Hematopoietic multipotent progenitor cell treated with erythropoietin and hydrocortisone succinate and interleukin-3 and kit ligand, for 17 days (in vitro differentiated cells): ENCODE results near the gene TMSB4X.
"Not testable (repeated sequence)": the region's sequence is repeated elsewhere in the genome, so short reads cannot be mapped to it uniquely, and the experiment has no call there.

ENCODE experiments used
- DNase-seq: peaks from one replicate; pipeline ENCODE4 v3.0.0-alpha.2; 2015; ENCODE audit warnings: low spot score

TMSB4X gene

DNA sequence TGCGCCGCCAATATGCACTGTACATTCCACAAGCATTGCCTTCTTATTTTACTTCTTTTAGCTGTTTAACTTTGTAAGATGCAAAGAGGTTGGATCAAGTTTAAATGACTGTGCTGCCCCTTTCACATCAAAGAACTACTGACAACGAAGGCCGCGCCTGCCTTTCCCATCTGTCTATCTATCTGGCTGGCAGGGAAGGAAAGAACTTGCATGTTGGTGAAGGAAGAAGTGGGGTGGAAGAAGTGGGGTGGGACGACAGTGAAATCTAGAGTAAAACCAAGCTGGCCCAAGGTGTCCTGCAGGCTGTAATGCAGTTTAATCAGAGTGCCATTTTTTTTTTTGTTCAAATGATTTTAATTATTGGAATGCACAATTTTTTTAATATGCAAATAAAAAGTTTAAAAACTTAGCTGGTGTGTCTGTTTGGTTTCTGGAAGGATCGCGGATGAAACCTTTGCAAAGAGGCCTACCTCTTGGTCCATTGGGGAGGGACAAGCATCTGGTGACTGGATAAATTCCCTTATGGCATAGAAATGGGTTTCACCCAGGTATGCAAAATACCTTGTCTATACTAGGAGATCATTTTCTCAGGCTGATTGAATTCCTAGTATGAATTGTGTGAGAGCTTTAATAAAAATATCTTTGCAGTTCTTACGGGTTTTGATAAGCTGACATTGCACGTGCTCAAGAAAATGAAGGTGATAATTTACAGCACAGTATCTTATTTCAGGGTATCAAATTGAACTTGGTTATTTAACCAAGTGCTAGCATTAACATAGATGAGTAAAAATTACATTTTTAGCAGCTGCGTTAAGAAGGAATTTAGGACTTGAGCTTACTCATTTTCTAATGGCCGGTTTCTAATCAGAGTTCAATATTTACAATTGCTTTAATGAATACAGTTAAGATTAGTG is 2.2 kb downstream of the TMSB4X start:
- not testable (repeated sequence) for DNase-seq

DNA sequence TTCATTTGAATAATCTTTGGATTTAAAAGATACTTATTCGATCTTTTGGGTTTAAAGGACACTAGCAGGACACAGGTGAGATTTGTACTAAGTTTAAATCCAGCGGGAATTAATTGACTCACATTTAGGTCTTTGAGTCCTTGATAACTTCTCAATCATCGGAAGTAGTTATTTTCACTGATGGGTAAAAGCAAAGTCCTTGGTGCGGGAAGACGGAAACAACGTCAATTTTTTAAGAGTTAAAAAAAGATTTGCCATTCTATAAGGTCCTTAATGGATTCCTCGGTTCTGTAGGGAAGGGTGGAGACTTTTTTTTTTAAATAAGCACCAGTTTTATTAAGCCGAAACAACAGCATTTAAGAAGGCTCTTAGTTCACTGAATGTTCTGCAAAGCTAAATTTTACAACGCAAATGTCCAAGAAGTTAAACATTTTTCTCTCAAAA is 2.9 kb downstream of the TMSB4X start:
- DNase-seq: no peak

DNA sequence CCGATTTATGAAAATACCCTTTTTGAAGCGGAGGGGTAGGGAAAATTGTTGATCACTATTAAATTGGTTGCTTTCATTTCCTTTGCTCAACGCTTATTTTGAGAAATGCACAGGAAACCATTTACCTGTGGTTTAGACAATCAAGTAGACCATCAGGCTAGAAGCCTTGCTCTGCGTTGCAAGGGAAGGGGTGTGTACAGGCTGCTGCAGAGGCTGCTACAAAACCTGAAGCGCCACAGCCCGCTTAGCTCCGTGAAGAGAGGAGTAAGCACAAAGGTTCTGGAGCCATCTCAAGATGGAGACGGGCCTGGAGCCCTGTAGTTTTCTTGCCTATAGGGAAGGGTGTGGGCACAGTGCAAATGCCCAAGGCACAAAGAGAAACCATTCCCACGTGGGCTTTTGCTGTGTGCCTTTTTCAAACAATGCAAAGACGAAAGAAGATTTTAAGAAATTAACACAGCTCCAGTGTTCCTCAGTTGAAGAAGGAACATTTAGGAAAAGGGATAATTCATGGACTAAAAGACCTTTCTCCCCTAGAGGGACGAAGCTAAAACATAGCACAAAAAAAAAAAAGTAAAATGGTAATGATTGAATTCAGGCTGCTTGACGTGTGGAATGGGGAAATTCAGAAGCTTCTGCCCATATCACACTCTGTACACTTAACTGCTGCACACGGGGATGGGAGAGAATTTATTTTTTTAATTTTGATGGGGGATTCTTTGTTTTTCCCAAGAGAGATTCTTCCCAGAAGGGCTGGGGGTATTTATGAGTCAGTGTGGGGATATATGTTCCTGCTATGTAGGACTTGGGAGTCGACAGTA is 3.5 kb downstream of the TMSB4X start:
- DNase-seq: no peak

DNA sequence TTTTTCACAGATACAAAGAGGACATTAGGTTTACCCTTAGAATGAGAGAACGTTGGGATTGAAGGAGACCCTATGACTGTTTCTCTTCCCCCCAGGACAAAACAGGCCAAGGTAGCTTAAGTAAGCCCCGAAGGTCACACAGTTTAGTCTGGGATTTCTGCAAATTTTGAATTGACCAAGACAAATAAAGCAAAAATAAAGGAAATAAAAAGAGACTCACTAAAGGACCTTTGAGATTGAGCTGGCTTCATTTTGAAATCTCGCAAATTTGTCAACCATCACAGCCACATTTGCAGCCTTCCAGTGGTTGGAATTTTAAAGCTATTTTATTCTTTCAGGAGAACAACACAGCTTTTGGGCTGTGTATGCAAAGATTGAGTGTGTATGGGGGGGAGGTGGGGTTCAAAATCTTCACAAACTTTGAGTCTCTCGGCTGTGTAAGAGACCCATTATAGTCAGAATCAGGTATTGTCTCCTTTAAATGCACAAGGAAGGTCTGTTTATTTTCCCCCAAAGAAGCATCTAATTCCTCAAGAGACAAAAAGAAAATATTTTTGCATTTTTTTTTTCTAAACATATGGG is 4.2 kb downstream of the TMSB4X start:
- DNase-seq: no peak

DNA sequence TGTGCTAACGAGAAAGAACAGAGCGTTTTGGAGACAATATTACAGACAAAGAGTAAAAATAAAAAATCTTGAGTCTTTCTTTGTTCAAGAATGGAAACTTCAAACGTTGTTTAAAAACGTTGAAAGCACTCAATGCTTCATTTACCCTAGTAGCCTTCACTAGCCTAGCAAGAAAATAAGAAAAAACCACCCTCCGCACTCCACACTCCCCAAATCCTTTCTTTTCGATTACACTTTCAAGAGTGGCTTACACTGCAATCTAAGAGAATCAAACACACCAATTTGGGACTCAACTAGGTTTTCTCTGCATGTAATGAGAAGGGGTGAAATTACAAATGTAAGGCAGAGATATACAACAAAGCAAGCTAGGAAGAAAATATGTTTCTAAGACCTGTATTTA is 4.7 kb downstream of the TMSB4X start:
- DNase-seq: no peak

DNA sequence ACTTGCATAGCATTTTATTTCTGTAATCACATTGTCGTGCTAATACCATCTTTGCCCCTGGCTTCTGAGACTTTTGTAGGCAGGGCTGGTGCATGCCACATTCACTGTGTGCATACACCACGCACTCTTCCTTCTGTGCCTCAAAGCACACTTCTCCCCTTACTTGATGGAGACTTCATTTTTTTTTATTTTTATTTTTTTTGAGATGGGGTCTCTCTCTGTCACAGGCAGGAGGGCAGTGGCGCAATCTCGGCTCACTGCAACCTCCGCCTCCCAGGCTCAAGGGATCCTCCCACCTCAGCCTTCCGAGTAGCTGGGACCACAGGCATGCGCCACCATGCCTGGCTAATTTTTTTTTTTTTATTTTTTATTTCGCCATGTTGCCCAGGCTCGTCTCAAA is 5.1 kb downstream of the TMSB4X start:
- not testable (repeated sequence) for DNase-seq

DNA sequence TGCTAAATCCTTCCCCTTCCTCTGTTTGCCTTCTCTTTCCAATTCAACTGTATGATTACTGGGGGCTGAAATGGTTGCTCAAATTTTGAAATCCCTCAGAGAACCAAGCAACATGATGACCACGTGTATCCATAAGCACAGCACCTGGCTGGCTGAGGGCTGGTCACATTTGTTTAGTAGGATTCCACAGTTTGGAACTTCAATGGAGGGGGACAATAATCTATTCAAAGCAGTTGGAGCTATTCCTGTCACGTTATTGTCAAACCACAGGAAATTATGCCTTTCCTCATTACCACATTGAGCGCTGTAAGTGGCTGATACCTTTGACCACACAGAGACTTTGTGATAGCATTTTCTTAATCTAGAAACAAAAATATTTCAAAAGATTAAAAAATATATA is 7.0 kb downstream of the TMSB4X start:
- DNase-seq: no peak

DNA sequence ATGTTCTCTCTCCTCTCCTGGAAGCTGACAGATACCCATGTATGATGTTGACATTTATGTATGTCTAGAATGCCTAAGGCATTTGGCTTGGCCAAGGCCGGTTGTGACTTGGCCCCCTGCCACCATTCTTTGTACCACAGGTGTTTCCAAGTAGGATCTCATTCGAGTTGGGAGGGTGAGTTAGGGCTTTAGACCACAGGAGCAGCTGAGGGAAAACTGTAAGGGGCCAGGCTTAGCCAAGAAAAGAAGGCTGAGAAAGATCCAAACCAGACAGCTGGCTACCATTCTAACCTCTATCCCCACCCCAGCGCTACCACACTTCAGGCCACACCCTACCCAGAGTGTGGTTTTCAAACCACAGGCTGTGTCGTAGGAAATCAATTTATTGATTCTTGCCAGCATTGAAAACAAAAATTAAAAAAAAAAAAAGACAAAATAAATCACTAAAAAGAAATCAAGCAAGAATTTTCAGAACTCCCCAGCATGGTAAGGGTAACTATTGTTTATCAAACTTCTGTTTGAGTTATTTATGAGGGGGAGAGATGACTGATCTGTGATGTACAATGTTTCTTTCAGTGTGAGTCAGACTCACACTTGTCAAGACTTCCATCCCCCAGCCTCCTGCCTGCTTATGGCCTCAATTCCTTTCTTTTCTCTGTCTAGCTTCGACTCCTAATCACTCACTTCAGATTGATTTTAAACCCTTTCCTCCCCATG is 9.9 kb downstream of the TMSB4X start:
- no peak for DNase-seq

DNA sequence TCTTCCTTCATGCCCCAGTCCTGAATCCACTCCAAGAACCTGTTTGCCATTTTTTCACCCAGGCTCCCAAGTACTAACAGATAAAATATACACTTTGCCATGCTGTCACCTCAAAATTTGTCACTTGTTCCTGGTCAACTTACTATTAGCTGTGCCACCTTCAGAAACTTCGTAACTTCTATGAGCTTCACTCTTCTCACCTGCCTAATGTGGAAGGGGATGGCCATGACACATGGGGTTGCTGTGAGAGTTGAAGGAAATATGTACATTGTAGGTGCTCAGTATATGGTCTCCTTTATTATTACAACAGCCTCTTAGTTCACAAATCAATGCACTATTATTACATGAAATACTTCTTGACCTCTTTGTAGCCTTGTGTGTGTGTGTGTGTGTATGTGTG is 10.4 kb downstream of the TMSB4X start:
- no peak for DNase-seq

DNA sequence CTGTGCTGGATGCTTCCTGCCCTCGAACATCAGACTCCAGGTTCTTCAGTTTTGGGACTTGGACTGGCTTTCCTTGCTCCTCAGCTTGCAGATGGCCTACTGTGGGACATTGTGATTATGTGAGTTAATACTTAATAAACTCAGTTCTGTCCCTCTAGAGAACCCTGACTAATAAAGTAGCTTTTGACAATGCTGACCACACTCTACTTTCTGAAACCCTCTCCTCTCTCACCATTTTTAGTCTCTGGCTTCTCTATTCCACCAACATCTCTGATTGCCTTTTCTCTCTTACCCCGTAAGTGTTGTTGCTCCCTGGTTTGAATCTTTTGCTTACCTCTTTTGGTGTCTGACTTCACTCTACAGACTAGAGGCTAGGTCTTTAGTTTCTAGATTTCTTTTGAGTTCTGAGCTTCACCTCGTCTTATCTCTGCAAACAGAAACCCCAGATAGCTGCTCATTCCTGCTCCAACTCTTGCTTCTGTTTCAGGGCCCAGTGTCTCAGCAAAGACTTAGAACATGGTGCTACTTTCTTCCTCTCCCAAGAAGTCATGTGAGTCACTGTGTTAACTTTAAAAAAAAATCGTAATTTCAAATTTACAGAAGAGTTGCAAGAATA is 11.4 kb downstream of the TMSB4X start:
- no peak for DNase-seq

DNA sequence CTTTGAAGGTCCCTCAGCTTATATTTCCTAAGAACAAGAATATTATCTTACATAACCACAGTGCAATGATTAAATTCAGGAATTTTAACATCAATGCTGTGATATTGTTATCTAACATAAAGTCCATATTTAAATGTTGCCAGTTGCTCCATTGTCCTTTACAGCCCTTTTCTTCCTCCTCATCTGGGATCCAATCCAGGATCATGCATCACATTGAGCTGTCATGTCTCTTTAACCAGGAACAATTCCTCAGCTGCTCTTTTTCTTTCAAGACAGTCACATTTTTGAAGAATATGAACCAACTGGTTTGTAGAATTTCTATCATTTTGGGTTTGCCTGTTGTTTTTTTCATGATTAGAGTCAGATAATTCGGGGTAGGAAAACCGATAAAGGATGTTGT is 12.0 kb downstream of the TMSB4X start:
- DNase-seq: no peak

DNA sequence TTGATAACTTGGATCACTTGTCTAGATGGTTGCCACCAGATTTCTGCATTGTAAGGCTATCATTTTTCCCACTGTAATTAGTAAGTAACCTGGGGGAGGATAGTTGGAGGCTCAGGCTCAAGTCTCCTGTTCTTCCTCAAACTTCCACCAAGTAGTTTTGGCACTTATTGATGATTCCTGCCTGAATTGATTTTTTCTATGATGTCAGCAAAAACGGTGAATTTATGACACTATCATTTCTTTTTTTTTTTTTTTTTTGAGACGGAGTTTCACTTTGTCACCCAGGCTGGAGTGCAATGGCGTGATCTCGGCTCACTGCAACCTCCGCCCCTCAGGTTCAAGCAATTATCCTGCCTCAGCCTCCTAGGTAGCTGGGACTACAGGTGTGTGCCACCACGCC is 12.4 kb downstream of the TMSB4X start:
- no peak for DNase-seq

DNA sequence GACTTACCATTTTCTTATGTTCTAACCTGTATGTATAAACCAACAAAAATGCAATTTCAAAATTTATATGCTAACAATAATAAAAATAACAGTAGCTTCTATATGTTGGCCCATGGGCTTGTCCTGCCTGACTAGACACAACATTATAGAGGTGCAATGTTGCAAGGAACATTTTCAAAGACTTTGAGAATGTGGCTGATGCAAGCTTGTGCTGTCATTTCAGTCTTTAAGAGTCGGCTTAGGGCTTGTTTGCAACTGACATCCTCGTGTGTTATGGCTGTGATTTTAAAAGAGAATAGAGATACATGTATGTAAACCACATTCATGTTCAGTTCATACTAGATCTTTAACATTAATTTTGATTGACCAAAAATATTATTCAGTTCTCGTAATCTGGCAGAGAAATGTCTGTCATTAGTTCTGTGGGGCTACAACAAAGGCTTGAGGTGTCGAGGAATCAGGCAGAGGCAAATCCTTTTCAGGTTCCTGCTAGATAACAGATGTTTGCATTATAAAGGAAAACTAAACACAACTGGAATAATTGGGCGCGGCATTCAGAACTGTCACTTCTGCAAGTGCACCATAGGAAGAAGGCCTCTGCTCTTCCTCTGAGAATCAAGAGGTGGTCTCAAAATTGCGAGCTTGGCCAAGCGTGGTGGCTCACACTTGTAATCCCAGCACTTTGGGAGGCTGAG is 13.1 kb downstream of the TMSB4X start:
- no peak for DNase-seq

DNA sequence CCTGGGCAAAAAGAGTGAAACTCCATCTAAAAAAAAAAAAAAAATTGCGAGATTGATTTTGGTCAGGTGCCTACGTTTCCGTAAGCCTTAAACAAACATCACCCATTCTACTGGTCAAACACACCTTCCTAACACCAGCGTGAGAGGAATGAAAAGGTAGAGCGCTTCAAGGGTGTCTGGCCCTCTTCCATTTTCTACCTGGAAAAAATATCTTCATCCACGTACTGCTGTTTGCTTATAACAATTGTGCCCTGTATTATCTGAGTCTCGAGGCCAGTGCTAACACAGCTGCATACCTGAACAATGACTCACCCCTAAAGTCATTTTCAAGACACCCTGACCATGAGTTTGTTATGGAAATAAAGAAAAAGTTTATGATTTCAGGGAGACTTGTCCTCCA is 13.9 kb downstream of the TMSB4X start:
- no peak for DNase-seq

DNA sequence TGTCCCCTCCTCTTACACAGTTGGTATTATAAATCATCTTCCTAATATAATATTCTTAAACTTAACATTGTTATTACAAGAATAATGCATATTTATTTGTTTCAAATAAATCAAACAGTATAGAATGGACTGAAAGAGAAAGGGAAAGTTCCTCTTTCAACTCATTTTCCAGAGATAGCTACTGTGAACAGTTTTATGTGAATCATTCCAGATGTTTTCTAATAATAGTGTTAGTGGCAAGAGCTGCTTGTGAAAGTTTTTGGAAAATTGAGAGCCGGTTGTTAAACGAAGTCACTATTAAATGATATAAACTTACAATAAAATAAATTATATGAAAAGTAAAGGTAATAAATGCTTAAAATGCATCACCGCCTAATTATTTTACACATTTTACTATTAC is 14.6 kb downstream of the TMSB4X start:
- DNase-seq: no peak

DNA sequence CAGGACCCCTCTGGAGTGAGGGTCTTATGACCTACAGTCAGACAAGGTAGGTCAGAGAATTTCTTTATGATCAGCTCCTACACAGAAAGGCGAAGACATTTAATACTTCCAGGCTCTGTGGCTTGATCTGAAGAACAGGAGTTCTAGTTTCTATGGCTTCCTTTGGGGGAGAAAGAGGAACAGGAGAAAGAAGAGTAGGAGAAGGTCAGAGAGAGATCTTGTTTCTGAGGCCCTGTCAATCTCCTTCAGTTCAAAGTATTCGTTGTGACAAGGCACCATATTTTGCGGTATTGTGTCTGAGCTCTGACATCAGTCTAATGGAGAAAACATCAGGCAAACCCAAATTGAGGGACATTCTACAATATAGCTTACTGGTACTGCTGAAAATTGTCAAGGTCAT is 16.7 kb downstream of the TMSB4X start:
- no peak for DNase-seq

DNA sequence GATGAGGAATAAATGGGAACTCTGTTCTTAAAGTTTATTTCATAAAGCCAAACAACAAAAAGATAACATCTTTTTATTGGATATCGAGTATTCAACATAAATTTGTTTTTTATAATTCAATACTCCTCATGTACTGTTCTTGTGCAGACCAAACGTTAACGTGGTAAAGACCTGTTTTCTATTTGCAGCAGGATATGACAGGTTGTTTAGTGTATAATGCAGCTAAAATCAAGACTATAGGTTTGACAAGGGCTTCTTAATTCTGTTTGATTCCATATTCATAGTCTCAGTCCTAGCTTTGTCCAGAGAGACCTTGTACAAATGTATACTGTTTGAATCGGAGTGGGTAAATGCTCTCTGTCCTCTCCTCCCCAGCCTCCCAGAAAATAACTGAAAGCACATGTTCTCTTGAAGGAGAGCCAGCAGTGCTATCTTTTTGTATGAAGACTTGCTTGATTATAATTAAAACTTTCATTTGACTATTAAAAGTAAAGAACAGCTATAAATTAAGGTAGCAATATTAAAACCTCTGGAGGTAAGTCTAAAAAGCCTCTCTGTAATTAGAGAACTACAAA is 17.7 kb downstream of the TMSB4X start:
- no peak for DNase-seq

DNA sequence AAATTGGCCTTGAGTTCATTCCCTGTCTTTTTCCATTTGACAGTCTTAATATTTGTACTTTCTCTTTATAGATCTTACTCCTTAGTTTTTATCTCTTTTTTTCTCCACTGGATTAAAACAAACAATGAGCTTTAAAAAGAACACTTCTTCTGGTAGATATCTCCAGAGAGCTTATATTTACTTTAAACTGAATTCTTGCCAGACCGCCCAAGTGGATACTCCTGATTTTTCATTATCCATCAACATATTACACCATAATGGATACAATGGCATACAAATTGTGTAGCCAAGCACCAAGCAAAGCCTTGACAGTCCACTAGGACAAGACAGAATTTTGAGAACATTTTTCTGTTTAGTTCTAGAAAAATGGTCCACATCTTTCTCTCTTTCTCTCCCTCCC is 18.9 kb downstream of the TMSB4X start:
- no peak for DNase-seq

DNA sequence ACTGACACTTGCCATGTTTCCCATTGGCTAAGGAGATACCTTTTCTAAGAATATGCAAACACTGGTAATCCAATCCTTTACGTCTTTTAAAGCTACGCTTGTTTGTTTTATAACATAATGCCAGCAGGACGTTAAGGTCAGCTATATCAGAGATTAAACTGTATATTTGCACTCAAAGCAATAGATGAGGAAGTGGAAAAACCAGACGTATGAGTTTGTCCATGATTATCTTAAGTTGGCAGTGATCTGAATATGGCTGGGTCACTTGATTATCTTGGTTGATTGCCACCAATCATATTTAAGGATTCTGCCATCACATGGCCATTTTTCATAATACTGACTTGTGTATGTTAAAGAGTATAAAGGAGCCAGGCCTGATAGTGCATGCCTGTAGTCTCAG is 19.4 kb downstream of the TMSB4X start:
- DNase-seq: no peak

DNA sequence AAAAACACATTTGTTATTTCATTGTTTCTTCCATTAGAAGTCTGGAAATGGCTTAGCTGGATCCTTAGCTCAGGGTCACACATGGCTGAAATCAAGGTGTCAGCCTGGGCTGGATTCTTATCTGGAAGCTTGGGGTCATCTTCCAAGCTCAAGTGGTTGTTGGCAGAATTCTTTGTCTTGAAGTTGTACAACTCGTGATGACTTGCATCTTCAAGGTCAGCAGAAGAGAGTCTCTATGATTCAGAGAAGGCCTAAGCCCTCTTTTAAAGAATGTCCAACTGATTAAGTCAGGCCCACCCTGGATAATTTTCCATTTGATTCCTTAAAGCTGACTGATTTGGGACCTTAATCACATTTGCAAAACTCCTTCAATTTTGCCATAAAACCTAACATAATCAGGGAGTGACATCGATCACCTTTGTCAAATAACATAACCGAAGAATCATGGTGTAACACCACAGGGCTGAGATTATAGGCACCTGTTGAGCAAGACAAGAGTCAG is 22.1 kb downstream of the TMSB4X start:
- no peak for DNase-seq
